NCI-H460 (cell line): Measurements from ENCODE around the gene CFAP44. TPM values are rescaled to one million over a fixed set of nuclear protein-coding genes. Genes with fewer than 3 reads are reported as not detected.

Experiments used
- small RNA-seq, 2 experiments: library from RNA; depleted of rRNA; stranded (forward); fragments of <200 nt; gene quantifications; one replicate each; pipeline ENCODE3, GENCODE V24; 2014
- total RNA-seq: library from RNA; depleted of rRNA; stranded (reverse); fragments of >200 nt; shearing (Covaris generic); gene quantifications from 2 replicates; pipeline ENCODE4 v1.2.3, GENCODE V29; 2014; rRNA removed

CFAP44 gene
- total RNA-seq, 1 experiment from 2014 or later: 2.4 TPM

Small RNAs within 50 kb of the gene (small RNA-seq; reads per million reads assigned to genes)
- 0 reads per million in 2 experiments for gene MIR8076

Other genes with a start within 250 kb of the CFAP44 start
- not detected in 2 replicates for gene BOC, start 229.9 kb downstream of the CFAP44 start, total RNA-seq
- 5.4 and 9.3 TPM in 2 replicates for gene SPICE1, start 73.7 kb upstream of the CFAP44 start, total RNA-seq
- gene SIDT1, start 91.1 kb upstream of the CFAP44 start, total RNA-seq: not detected in 2 replicates